PC-9 (cell line): ENCODE data around the gene CDS1. TPM values are rescaled to one million over a fixed set of nuclear protein-coding genes. Genes with fewer than 3 reads are reported as not detected.

Experiments
- BruUV-seq: library from RNA; stranded (reverse); fragments of 400-500 nt; replicated peaks from 2 replicates; lab custom pipeline; 2021; lab: Mats Ljungman, UMichigan
- CTCF ChIA-PET: fragments of 300-600 bp; sonication (Branson Sonifier 250); formaldehyde crosslinking; loops from one replicate; lab custom pipeline; 2022; ENCODE audit warnings: antibody characterized with exemption; lab: Charles Lee
- POLR2A ChIA-PET: fragments of 300-600 bp; sonication (Branson Sonifier 250); formaldehyde crosslinking; loops from one replicate; lab custom pipeline; 2022; ENCODE audit warnings: antibody characterized with exemption; ENCODE audit not compliant: unreplicated experiment; lab: Charles Lee
- DNase-seq, 2 experiments: peaks; one replicate each; pipeline versions ENCODE4 v3.0.0 to v3.0.0-alpha.2; 2015 to 2022; ENCODE audit warnings: mixed read lengths in 1 of 2
- H2AFZ ChIP-seq: fragments of 200-600 bp; sonication (generic); 2 replicates; pipeline ENCODE4 v1.8.1; 2017; ENCODE audit warnings: antibody characterized with exemption
- H3F3A ChIP-seq: fragments of 200-600 bp; sonication (generic); 2 replicates; pipeline ENCODE4 v1.8.1; 2017; ENCODE audit warnings: antibody characterized with exemption, mild to moderate bottlenecking, low read depth; ENCODE audit not compliant: insufficient read depth
- H3K27ac ChIP-seq: fragments of 200-600 bp; sonication (generic); 2 replicates; pipeline ENCODE4 v1.6.1; 2016; ENCODE audit warnings: mixed run types
- H3K27me3 ChIP-seq: fragments of 200-600 bp; sonication (generic); 2 replicates; pipeline ENCODE4 v1.6.1; 2016; ENCODE audit warnings: low read depth, mixed run types; ENCODE audit not compliant: insufficient read depth
- H3K36me3 ChIP-seq: fragments of 200-600 bp; sonication (generic); 2 replicates; pipeline ENCODE4 v1.6.1; 2016; ENCODE audit warnings: low read depth, mixed run types
- H3K4me1 ChIP-seq: fragments of 200-600 bp; sonication (generic); replicated peaks from 2 replicates; pipeline ENCODE4 v1.6.1; 2016; ENCODE audit warnings: mixed run types; ENCODE audit not compliant: insufficient read depth
- H3K4me2 ChIP-seq: fragments of 200-600 bp; sonication (generic); 2 replicates; pipeline ENCODE4 v1.6.1; 2017; ENCODE audit warnings: mixed run types
- H3K4me3 ChIP-seq: fragments of 200-600 bp; sonication (generic); 2 replicates; pipeline ENCODE4 v1.6.1; 2016; ENCODE audit warnings: mixed run types
- H3K79me2 ChIP-seq: fragments of 200-600 bp; sonication (generic); 2 replicates; pipeline ENCODE4 v1.6.1; 2017; ENCODE audit warnings: low read depth, mixed run types
- H3K9me2 ChIP-seq: fragments of 200-600 bp; sonication (generic); 2 replicates; pipeline ENCODE4 v1.8.1; 2017; ENCODE audit warnings: mild to moderate bottlenecking; ENCODE audit not compliant: insufficient read depth
- H3K9me3 ChIP-seq: fragments of 200-600 bp; sonication (generic); 2 replicates; pipeline ENCODE4 v1.8.1; 2016; ENCODE audit warnings: low read depth; ENCODE audit not compliant: insufficient read depth
- H4K20me1 ChIP-seq: fragments of 200-600 bp; sonication (generic); 2 replicates; pipeline ENCODE4 v1.8.1; 2017; ENCODE audit not compliant: insufficient read depth
- EZH2 ChIP-seq: fragments of 200-600 bp; sonication (generic); IDR thresholded peaks from 2 replicates; pipeline ENCODE4 v1.8.0; 2017; ENCODE audit warnings: antibody characterized with exemption, low read depth
- intact Hi-C: fragments of 100-400 bp; cut with micrococcal nuclease; formaldehyde crosslinking; loops from one replicate; pipeline ENCODE4 v1.10.0; 2022; ENCODE audit not compliant: unreplicated experiment
- total RNA-seq: library from RNA; stranded (reverse); gene quantifications from 2 replicates; pipeline ENCODE4 v1.2.3, GENCODE V29; 2021
- TF ChIP-seq, protein P1 (sequence below): fragments of 200-600 bp; sonication (generic); conservative IDR thresholded peaks from 2 replicates; pipeline ENCODE4 v1.6.1; 2017; ENCODE audit warnings: mixed run types, antibody characterized with exemption, mild to moderate bottlenecking, moderate library complexity

CDS1 gene
- total RNA-seq, 1 experiment from 2014 or later: 35.6 TPM

DNA sequence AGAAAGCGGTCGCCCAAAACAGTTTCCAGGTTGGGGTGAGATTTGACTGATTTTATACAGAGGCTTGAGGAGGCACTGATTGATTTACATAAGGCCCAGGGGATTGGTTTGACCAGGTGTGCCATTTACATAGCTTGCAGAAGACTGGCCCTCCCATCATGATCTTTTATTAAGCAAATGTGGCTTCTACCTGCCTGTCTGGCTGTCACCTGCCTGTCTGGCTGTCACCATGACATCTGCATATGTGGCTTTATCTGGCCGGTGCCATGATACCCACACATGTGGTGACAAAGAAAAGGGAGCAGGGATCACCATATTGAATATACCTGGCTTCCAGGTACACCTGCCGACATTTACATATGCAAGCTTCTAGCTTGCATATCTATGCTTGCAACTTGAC lies 17.0 kb upstream of the CDS1 start:
- H3K9me3 ChIP-seq: no peaks in the 10 kb centered on the region
- intact Hi-C loops: no loop called here
- no peaks in the 10 kb centered on the region for H3F3A ChIP-seq
- CTCF ChIA-PET: no interaction called here
- no peaks in the 10 kb centered on the region for H3K9me2 ChIP-seq
- no peak for DNase-seq
- no peaks in the 10 kb centered on the region for H3K79me2 ChIP-seq
- BruUV-seq: no TSS peak
- no peak overlapping the region for H3K27ac ChIP-seq
- TF ChIP-seq, protein P1, sequence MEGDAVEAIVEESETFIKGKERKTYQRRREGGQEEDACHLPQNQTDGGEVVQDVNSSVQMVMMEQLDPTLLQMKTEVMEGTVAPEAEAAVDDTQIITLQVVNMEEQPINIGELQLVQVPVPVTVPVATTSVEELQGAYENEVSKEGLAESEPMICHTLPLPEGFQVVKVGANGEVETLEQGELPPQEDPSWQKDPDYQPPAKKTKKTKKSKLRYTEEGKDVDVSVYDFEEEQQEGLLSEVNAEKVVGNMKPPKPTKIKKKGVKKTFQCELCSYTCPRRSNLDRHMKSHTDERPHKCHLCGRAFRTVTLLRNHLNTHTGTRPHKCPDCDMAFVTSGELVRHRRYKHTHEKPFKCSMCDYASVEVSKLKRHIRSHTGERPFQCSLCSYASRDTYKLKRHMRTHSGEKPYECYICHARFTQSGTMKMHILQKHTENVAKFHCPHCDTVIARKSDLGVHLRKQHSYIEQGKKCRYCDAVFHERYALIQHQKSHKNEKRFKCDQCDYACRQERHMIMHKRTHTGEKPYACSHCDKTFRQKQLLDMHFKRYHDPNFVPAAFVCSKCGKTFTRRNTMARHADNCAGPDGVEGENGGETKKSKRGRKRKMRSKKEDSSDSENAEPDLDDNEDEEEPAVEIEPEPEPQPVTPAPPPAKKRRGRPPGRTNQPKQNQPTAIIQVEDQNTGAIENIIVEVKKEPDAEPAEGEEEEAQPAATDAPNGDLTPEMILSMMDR: no peak
- TF ChIP-seq EZH2: no peak
- no peak overlapping the region for H3K4me3 ChIP-seq
- no peaks in the 10 kb centered on the region for H3K36me3 ChIP-seq
- no peak overlapping the region for H2AFZ ChIP-seq
- H3K4me2 ChIP-seq: no peak overlapping the region
- H4K20me1 ChIP-seq: no peaks in the 10 kb centered on the region
- H3K4me1 ChIP-seq: peaks cover 7% of the 10 kb centered on the region; the same call in 1 of the 2 replicates
- POLR2A ChIA-PET: no interaction called here
- no peaks in the 10 kb centered on the region for H3K27me3 ChIP-seq

DNA sequence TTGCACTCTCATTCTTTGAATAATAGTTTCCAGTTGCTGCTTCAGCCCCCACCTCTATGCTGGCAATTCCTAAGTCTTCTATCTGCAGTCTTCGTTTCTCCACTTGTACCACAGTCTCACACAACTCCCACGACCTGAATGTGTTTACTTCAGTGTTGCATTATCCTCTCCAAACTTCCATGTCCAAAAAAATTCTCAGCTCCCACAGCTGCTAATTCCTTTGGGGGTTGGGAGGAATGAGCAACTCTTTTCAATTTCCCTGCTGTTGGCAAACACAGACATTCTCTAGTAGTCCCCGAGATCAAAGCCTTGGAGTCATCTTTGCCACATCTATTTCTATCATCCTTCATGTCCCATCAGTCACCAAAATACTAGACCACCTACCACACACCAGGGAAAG lies 14.4 kb upstream of the CDS1 start:
- ChIA-PET CTCF (no interaction called here), POLR2A (no interaction called here)
- no peak overlapping the region for H3K4me2 ChIP-seq
- H3K79me2 ChIP-seq: no peaks in the 10 kb centered on the region
- intact Hi-C loops: no loop called here
- no peak overlapping the region for H2AFZ ChIP-seq
- peaks cover 2% of the 10 kb centered on the region; the same call in 1 of the 2 replicates for H3F3A ChIP-seq
- H3K4me1 ChIP-seq: peaks cover 9% of the 10 kb centered on the region
- H3K36me3 ChIP-seq: no peaks in the 10 kb centered on the region
- H3K27me3 ChIP-seq: no peaks in the 10 kb centered on the region
- no peak overlapping the region for H3K27ac ChIP-seq
- DNase-seq: no peak
- no TSS peak for BruUV-seq
- no peak for TF ChIP-seq EZH2
- TF ChIP-seq, protein P1: no peak
- H3K4me3 ChIP-seq: no peak overlapping the region
- no peaks in the 10 kb centered on the region for H3K9me2 ChIP-seq
- H3K9me3 ChIP-seq: no peaks in the 10 kb centered on the region
- no peaks in the 10 kb centered on the region for H4K20me1 ChIP-seq

DNA sequence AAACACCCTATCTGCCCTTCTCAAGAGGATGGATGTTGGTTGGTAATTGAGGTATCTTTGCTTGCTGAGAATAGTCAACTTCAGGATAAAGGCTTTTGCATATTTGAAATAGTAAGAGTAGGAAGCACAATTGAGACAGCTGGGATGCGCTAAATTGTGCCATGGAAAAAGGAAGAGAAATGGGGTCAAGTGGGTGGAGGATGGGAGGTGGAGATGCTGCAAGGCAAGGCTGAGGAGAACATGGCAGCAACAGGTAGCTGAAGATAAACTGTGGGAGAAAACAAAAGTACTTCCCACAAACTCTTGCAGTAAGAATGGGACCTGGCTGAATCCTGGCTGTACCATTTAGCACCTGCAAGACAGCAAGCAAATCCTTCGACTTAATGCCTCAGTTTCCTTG lies 13.9 kb upstream of the CDS1 start:
- no peak for DNase-seq
- intact Hi-C loops: no loop called here
- Histone ChIP-seq H3K9me3 (no peaks in the 10 kb centered on the region), H3K4me1 (peaks cover 14% of the 10 kb centered on the region), H3K36me3 (no peaks in the 10 kb centered on the region), H3F3A (peaks cover 4% of the 10 kb centered on the region; the same call in 1 of the 2 replicates), H3K4me2 (no peak overlapping the region), H3K79me2 (no peaks in the 10 kb centered on the region), H3K27me3 (no peaks in the 10 kb centered on the region), H3K9me2 (no peaks in the 10 kb centered on the region), H2AFZ (no peak overlapping the region), H3K4me3 (no peak overlapping the region), H4K20me1 (no peaks in the 10 kb centered on the region), H3K27ac (no peak overlapping the region)
- ChIA-PET POLR2A (interaction anchor here (0.6 kb wide), 1 partner anchor 24 kb away, joined by 13 read pairs; no protein-coding TSS in a partner anchor), CTCF (interaction anchor here (0.7 kb wide), 1 partner anchor 1277 kb away, joined by 10 read pairs; no protein-coding TSS in a partner anchor)
- TF ChIP-seq EZH2: no peak
- TF ChIP-seq, protein P1: no peak
- no TSS peak for BruUV-seq
